ENCODE data around the gene L2HGDH. TPM values are rescaled to one million over a fixed set of nuclear protein-coding genes. Genes with fewer than 3 reads are reported as not detected.

Gene L2HGDH
- total and polyA plus RNA-seq, 10 of the 15 experiments (the other 5 are each of a cell fraction or from before 2014, with no cell fraction given), result 2.6 to 18.3 (median 13.5) TPM

DNA sequence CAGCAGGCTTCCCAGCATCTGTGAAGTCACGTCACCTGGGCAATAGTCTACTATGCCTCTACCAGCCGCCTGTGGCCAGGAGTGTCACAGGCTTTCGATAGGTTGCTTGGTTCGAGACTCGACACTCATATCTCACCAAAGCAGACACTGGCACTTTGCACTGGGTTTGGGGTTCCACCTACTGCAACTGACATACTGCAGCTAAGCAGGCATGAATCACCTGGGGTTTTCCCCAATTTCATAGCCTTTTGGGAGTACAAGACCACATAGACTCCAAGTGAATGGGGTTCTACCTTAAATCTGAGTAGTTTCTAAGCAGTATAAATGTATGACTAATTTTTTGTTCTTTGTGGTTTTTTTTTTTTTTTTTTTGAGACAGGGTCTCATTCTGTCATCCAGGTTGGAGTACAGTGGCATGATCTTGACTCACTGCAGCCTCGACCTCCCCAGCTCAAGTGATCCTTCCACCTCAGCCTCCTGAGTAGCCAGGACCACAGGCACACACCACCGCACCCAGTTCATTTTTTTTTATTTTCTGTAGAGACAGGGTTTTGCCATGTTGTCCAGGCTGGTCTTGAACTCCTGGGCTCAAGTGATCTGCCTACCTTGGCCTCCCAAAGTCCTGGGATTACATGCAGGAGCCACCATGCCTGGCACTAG, 32.2 kb upstream of the L2HGDH start (continued):
- TF ChIP-seq ZBTB40 (IDR thresholded peaks at IDR 0.05; ENCODE audit: borderline replicate concordance) (no peak), PML (IDR thresholded peaks at IDR 0.05; ENCODE audit: low read length) (no peak), MLLT1 (IDR thresholded peaks at IDR 0.05) (0 out of 2 replicates have a peak, but pooled peaks have one; percentile 49), NKRF (conservative IDR thresholded peaks at IDR 0.05) (no peak), NR2C1 (IDR thresholded peaks at IDR 0.05) (no peak), JUND (IDR thresholded peaks at IDR 0.05; ENCODE audit: low read depth, low read length) (no peak), MAX (IDR thresholded peaks at IDR 0.05; ENCODE audit: low read depth, low read length) (no peak), KLF5 (IDR thresholded peaks at IDR 0.05; ENCODE audit: partially characterized antibody) (no peak), NBN (IDR thresholded peaks at IDR 0.05) (peak; percentile 57; the same call in 1 of the 2 replicates), EP300 (IDR thresholded peaks at IDR 0.05; ENCODE audit: borderline replicate concordance in 1 of 2, control insufficient read depth in 1 of 2, low read depth in 2 of 2, low read length in 2 of 2) (0 out of 4 replicates have a peak, but pooled peaks of 1 of the 2 experiments have one; percentile 42), RELA (IDR thresholded peaks at IDR 0.05; ENCODE audit: borderline replicate concordance, partially characterized antibody) (peak; percentile 9), CBFB (IDR thresholded peaks at IDR 0.05; ENCODE audit: low read depth) (peak; percentile 46; the same call in 1 of the 2 replicates), EED (IDR thresholded peaks at IDR 0.05; ENCODE audit: low read depth) (peak; percentile 50; the same call in 1 of the 2 replicates), BCL11A (IDR thresholded peaks at IDR 0.05; ENCODE audit: low read depth, low read length) (0 out of 2 replicates have a peak, but pooled peaks have one; percentile 42)
- TF ChIP-seq, protein P1, sequence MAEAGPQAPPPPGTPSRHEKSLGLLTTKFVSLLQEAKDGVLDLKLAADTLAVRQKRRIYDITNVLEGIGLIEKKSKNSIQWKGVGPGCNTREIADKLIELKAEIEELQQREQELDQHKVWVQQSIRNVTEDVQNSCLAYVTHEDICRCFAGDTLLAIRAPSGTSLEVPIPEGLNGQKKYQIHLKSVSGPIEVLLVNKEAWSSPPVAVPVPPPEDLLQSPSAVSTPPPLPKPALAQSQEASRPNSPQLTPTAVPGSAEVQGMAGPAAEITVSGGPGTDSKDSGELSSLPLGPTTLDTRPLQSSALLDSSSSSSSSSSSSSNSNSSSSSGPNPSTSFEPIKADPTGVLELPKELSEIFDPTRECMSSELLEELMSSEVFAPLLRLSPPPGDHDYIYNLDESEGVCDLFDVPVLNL (IDR thresholded peaks at IDR 0.05; ENCODE audit: low read depth, low read length), result no peak
- TF ChIP-seq, protein P2, sequence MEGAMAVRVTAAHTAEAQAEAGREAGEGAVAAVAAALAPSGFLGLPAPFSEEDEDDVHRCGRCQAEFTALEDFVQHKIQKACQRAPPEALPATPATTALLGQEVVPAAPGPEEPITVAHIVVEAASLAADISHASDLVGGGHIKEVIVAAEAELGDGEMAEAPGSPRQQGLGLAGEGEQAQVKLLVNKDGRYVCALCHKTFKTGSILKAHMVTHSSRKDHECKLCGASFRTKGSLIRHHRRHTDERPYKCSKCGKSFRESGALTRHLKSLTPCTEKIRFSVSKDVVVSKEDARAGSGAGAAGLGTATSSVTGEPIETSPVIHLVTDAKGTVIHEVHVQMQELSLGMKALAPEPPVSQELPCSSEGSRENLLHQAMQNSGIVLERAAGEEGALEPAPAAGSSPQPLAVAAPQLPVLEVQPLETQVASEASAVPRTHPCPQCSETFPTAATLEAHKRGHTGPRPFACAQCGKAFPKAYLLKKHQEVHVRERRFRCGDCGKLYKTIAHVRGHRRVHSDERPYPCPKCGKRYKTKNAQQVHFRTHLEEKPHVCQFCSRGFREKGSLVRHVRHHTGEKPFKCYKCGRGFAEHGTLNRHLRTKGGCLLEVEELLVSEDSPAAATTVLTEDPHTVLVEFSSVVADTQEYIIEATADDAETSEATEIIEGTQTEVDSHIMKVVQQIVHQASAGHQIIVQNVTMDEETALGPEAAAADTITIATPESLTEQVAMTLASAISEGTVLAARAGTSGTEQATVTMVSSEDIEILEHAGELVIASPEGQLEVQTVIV (IDR thresholded peaks at IDR 0.05; ENCODE audit: borderline replicate concordance, partially characterized antibody), result no peak
